ENCODE data around the gene KRT6A.

DNA sequence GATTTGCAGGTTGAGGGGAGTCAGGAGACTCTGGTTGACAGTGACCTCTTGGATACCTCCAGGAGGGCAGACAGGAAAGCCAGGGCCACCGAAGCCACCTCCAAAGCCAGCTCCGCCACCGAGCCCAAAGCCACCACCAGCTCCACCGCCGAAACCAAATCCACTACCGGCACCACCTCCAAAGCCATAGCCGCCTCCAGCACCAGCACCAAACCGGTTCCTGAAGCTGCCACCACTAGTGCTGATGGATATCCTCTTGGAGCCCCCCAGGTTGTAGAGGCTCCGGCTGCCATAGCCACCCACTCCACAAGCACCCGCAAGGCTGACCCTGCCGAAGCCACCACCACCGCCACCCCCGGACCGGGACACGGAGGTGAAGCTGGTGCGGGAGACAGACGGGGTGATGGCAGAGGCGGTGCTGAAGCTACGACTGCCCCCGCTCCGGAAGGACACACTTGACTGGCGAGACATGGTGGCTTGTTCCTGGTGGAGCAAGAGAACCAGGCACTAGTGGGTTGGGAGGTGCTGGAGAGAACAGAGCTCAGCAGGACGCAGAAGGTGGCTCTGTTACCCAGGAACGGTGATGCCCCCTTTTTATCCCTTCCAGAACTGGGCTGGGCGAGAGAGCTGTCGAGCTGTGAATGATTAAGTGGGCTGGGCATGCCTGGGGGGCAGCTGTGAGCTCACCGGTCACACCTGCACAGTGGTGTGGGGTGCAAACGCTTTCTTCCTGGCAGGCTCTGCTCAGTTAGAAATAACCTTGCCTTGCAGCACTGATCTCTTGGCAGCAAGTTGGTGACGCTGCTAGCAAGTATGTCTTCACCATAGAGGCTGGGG, 27.0 kb upstream of the KRT6A start, which contains the start of gene KRT5:
- TF ChIP-seq, protein P1, sequence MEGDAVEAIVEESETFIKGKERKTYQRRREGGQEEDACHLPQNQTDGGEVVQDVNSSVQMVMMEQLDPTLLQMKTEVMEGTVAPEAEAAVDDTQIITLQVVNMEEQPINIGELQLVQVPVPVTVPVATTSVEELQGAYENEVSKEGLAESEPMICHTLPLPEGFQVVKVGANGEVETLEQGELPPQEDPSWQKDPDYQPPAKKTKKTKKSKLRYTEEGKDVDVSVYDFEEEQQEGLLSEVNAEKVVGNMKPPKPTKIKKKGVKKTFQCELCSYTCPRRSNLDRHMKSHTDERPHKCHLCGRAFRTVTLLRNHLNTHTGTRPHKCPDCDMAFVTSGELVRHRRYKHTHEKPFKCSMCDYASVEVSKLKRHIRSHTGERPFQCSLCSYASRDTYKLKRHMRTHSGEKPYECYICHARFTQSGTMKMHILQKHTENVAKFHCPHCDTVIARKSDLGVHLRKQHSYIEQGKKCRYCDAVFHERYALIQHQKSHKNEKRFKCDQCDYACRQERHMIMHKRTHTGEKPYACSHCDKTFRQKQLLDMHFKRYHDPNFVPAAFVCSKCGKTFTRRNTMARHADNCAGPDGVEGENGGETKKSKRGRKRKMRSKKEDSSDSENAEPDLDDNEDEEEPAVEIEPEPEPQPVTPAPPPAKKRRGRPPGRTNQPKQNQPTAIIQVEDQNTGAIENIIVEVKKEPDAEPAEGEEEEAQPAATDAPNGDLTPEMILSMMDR (conservative IDR thresholded peaks at IDR 0.05; ENCODE audit: low read length) = no peak
- TF ChIP-seq EZH2phosphoT487 (IDR thresholded peaks at IDR 0.05; ENCODE audit: borderline replicate concordance) = no peak
